DOHH2 (cell line): ENCODE results near the gene TDRD6.

Experiments used
- EZH2phosphoT487 ChIP-seq: fragments of 200-600 bp; sonication (generic); IDR thresholded peaks from 2 replicates; pipeline ENCODE4 v1.6.1; 2017; ENCODE audit warnings: borderline replicate concordance, mild to moderate bottlenecking, antibody characterized with exemption, low read length, moderate library complexity, mixed read lengths
- TF ChIP-seq, protein P1 (sequence below): fragments of 200-600 bp; sonication (generic); IDR thresholded peaks from one replicate; pipeline ENCODE4 v1.5.1; 2014; ENCODE audit warnings: antibody characterized with exemption, mild to moderate bottlenecking, low read depth, low read length; ENCODE audit not compliant: poor library complexity, severe bottlenecking

DNA sequence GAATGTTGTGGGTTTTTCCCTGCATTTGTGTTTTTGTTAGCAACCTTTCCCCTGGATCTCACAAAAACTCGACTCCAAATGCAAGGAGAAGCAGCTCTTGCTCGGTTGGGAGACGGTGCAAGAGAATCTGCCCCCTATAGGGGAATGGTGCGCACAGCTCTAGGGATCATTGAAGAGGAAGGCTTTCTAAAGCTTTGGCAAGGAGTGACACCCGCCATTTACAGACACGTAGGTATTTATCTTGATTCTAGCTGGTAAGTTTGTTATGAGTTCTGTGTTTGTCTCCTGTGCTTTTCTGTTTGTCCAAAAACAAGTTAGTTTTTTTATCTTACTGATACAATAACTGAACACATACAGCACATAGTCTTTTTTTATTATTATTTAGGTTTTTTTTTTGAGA, 31.9 kb upstream of the TDRD6 start:
- TF ChIP-seq, protein P1, sequence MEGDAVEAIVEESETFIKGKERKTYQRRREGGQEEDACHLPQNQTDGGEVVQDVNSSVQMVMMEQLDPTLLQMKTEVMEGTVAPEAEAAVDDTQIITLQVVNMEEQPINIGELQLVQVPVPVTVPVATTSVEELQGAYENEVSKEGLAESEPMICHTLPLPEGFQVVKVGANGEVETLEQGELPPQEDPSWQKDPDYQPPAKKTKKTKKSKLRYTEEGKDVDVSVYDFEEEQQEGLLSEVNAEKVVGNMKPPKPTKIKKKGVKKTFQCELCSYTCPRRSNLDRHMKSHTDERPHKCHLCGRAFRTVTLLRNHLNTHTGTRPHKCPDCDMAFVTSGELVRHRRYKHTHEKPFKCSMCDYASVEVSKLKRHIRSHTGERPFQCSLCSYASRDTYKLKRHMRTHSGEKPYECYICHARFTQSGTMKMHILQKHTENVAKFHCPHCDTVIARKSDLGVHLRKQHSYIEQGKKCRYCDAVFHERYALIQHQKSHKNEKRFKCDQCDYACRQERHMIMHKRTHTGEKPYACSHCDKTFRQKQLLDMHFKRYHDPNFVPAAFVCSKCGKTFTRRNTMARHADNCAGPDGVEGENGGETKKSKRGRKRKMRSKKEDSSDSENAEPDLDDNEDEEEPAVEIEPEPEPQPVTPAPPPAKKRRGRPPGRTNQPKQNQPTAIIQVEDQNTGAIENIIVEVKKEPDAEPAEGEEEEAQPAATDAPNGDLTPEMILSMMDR, result peak; percentile 61
- TF ChIP-seq EZH2phosphoT487, result no peak
